ENCODE measurements around the gene CASQ2.

The CASQ2 gene

DNA sequence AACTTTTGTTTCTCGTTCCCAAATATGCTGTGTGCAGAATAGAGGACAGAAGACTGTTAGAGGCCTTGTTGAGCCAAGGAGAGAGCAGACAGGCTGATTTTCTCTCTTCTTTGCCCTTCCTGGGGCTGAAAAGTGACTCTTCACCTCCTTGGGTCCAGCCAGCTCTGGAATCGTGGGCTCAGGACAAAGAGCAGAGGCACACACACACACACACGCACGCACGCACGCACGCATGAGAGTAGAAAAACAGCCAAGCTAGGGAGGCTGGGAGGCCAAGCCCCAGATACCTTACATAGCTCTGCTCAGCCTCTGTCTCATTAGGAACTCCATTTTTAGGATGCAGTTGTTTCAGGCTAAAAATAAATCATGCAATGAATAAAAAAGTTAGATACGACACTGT, at the start of gene CASQ2:
CASQ2 (minus strand) TSS at position 166 of the 400 bp plus-strand sequence. CDS start 173 bp downstream, outside the sequence.
- DNase-seq (ENCODE audit: extremely low spot score, insufficient read length, low read depth) (no peak), FAIRE-seq (no peak)

- FAIRE-seq = no peak
- DNase-seq (ENCODE audit: extremely low spot score, insufficient read length, low read depth) = no peak
Measured at GRCh38 chr1:115815694-115816093, 47.2 kb upstream of the CASQ2 start.

- FAIRE-seq = no peak
- no peak for DNase-seq (ENCODE audit: extremely low spot score, insufficient read length, low read depth)
Measured at GRCh38 chr1:115814685-115815398, 46.3 kb upstream of the CASQ2 start.

GRCh38 chr1:115813727-115814126, 45.2 kb upstream of the CASQ2 start:
- no peak for FAIRE-seq
- DNase-seq (ENCODE audit: extremely low spot score, insufficient read length, low read depth) = no peak

DNA sequence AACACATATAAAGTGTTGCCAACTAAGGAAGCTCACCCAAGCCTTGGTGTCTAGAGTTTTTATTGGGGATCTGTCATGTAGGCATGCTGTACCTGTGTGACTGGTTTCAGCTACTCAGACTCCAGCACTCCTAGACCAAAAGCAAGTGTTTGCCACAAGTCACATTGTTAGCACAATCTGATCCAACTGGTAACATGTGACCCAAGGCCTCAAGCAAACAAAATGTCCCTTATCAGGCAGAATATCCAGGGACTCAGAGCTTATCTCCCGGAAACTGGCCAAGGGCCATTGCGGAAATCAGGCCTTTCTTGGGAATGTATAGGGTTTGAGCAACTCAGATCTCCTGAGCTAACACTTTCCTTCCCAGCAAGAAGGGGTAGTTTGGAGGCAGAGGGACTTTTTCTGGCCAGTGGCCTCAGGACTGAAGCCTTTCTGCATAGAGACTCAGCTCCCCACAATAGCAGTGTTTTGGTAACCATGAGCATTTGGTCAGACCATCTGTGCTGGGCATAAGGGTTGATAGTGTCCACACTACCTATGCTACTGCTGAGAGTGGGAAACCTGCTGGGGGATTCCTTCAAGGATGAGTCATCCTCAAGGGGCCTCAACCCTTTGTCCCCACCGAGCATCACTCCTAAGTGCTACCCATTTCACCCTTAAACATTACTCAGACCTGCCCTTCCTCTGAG, 42.8 kb upstream of the CASQ2 start:
- DNase-seq (ENCODE audit: extremely low spot score, insufficient read length, low read depth) (no peak), FAIRE-seq (no peak)

GRCh38 chr1:115810609-115811008, 42.1 kb upstream of the CASQ2 start:
- FAIRE-seq (no peak), DNase-seq (ENCODE audit: extremely low spot score, insufficient read length, low read depth) (no peak)

DNA sequence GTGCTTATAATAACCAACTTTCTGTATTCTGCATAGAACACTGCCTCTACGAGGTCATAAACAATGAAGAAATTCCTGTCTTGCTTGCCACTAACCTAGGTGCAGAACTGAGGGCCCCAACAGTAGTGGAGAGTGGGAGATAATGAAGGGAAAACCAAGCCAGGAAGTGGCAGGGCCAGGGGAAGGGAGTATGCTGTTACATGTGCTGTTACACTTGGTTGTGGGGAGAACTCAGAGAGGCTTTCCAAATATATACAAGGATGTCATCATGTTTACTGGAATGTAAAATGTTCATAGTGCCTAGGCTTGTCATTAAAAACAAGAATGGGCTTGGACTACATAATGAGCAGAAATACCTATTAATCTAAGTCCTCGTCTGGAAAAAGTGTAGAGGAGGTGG, 41.3 kb upstream of the CASQ2 start:
- FAIRE-seq = no peak
- no peak for DNase-seq (ENCODE audit: extremely low spot score, insufficient read length, low read depth)

DNA sequence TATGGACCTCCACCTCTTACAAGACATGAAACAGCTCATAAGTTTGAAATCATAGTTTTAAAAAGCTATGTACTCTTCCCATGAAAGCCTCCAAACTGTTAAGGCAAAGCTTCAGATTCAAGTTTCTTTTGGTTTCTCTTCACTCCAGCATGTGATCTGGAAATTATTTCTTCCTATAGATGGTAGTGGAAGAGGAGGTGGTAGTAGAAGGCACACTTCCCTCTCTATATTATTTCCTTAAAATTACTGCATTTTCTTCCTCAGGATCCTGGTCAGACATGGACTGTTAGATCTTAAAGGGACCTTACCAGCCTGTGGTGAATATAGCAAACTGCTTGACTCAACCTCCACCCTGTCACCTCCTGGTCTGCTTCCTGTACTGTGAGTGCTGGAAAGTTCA, 40.6 kb upstream of the CASQ2 start:
- DNase-seq (ENCODE audit: extremely low spot score, insufficient read length, low read depth) (no peak), FAIRE-seq (no peak)

- DNase-seq (ENCODE audit: extremely low spot score, insufficient read length, low read depth) (peak; percentile 20), FAIRE-seq (peak; percentile 79)
Measured at GRCh38 chr1:115807723-115808122, 39.2 kb upstream of the CASQ2 start.

DNA sequence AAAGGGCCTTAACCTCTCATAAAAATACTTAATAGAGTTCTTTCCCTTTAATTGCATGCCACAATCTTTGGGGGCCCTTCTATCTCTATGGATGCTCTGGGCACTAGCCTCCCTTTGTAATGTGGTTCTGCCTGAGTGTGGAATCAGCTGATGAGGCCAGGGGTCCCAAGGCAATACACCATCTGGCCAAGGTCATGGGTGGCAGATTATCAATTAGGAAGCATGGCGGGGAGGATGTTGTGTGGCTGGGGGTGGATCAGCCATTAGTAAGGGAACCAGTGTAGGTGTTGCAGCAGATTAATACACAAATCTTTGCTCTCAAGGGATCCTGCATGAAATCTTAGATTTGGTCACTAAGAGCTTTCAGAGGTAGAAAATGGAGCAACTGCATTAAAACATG, 37.1 kb upstream of the CASQ2 start:
- no peak for FAIRE-seq
- DNase-seq (ENCODE audit: extremely low spot score, insufficient read length, low read depth) = no peak

- FAIRE-seq = no peak
- no peak for DNase-seq (ENCODE audit: extremely low spot score, insufficient read length, low read depth)
Measured at GRCh38 chr1:115802416-115802815, 33.9 kb upstream of the CASQ2 start.

- DNase-seq (ENCODE audit: extremely low spot score, insufficient read length, low read depth) (no peak), FAIRE-seq (no peak)
Measured at GRCh38 chr1:115797486-115797885, 29.0 kb upstream of the CASQ2 start.

- no peak for DNase-seq (ENCODE audit: extremely low spot score, insufficient read length, low read depth)
- FAIRE-seq = no peak
Measured at GRCh38 chr1:115796897-115797296, 28.4 kb upstream of the CASQ2 start.

DNA sequence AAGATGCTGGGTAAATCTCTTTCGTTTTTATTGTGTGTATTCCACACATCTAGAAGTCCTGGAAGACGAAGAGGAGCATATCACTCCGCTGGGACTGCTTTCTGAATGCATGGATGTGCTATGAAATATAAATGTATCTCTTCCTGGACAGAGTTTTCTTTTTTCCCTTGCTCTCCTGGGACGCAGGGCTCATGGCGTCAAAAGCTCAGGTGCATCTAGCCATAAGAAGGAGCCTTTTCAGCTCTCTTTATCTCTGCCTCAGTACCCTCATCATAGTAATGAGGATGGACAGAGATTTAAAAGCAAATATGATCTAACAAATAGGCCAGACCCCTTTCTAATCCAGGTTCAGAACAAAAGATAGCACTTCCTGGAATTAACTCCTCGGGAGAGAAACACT, 27.5 kb upstream of the CASQ2 start:
- FAIRE-seq (no peak), DNase-seq (ENCODE audit: extremely low spot score, insufficient read length, low read depth) (no peak)

GRCh38 chr1:115794976-115795639, 26.6 kb upstream of the CASQ2 start:
- FAIRE-seq (no peak), DNase-seq (ENCODE audit: extremely low spot score, insufficient read length, low read depth) (no peak)

DNA sequence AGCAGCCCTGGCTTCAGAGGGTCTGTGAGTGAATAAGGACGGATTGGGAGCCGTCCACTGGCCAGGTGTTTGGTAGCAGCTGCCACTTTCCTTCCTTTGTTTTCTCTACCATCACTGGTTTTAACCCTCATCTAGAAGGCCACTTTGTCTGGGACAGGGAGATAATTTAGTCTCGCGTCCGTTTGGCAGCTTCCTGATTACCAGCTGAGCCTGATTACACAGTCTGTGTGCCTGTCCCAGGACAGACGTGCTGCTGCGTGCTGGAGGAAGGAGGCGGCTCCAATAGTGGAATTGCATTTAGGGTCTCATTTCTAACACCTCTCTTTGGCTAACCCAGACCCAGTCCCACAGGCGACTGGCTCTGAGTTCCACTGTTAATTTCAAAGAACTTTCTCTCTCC, 24.6 kb upstream of the CASQ2 start:
- DNase-seq (ENCODE audit: extremely low spot score, insufficient read length, low read depth) (no peak), FAIRE-seq (no peak)

DNA sequence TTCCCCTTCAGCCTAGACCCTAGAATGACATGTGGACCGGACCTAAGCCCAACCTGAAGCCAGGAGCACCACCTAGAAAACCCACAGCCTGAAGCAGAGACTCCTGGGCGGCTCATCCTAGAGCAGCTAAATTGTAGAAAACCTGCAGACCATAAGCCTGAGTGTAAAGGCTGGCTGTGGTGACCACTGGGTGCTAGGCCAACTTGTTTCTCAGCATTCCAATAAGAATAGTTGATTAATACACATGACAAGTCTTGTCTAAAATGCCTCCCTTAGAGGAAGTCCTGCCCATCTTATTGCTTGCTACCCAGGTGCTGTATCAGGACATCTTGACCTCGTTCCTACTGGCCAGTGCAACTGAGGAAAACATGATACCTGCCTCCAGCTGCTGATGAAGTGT, 23.3 kb upstream of the CASQ2 start:
- DNase-seq (ENCODE audit: extremely low spot score, insufficient read length, low read depth) (no peak), FAIRE-seq (no peak)

- FAIRE-seq (no peak), DNase-seq (ENCODE audit: extremely low spot score, insufficient read length, low read depth) (no peak)
Measured at GRCh38 chr1:115790846-115791245, 22.3 kb upstream of the CASQ2 start.

GRCh38 chr1:115790356-115790755, 21.8 kb upstream of the CASQ2 start:
- FAIRE-seq = no peak
- DNase-seq (ENCODE audit: extremely low spot score, insufficient read length, low read depth) = no peak

- FAIRE-seq = no peak
- DNase-seq (ENCODE audit: extremely low spot score, insufficient read length, low read depth) = no peak
Measured at GRCh38 chr1:115783311-115783710, 14.8 kb upstream of the CASQ2 start.

DNA sequence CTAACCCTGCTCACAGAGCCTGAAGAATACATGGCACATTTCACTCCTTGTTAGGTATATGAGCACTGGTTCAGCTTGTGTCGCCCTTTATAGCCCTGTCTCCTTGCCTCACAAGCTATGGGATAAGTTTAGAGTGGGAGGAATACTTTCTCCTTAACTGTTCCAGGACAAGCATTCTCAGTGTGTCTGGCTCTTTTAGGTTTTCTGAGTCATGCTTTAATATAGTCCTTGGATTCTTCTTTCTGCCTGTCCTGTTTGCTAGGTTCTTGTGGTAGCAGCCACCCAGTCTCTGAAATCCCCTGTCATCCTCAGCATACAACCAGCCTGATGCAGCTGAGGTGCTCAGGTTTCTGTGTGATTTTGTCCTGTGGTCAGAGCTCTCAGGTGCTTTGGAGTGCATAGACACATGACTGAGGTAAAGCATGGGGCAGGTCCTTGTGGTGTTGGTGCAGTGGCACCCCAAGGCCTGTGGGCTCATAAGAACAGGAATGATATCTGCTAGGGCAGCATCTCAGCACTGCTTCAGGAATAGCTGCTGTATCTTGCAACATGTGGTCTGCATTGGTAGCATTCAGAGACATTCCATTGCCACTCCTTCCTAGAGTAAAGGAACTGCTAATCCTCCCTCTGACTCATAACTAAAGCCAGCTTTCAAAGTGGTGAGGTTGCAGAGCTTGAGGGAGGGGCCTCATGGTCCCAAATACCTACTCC, 14.2 kb upstream of the CASQ2 start:
- DNase-seq (ENCODE audit: extremely low spot score, insufficient read length, low read depth) = no peak
- FAIRE-seq = no peak

Data from GM18507 (cell line).